PC-3 (cell line): ENCODE results near the gene CCDC142.

ENCODE experiments used
- EZH2 ChIP-seq: fragments of 300-600 bp; sonication (generic); IDR thresholded peaks from one replicate; pipeline ENCODE4 v1.6.1; 2017; ENCODE audit warnings: antibody characterized with exemption, mild to moderate bottlenecking, low read length; ENCODE audit not compliant: unreplicated experiment
- TF ChIP-seq, protein P1 (sequence below): fragments of 300-600 bp; sonication (generic); conservative IDR thresholded peaks from 2 replicates; pipeline ENCODE4 v1.5.1; 2017; ENCODE audit warnings: antibody characterized with exemption, low read depth, mild to moderate bottlenecking, low read length

DNA sequence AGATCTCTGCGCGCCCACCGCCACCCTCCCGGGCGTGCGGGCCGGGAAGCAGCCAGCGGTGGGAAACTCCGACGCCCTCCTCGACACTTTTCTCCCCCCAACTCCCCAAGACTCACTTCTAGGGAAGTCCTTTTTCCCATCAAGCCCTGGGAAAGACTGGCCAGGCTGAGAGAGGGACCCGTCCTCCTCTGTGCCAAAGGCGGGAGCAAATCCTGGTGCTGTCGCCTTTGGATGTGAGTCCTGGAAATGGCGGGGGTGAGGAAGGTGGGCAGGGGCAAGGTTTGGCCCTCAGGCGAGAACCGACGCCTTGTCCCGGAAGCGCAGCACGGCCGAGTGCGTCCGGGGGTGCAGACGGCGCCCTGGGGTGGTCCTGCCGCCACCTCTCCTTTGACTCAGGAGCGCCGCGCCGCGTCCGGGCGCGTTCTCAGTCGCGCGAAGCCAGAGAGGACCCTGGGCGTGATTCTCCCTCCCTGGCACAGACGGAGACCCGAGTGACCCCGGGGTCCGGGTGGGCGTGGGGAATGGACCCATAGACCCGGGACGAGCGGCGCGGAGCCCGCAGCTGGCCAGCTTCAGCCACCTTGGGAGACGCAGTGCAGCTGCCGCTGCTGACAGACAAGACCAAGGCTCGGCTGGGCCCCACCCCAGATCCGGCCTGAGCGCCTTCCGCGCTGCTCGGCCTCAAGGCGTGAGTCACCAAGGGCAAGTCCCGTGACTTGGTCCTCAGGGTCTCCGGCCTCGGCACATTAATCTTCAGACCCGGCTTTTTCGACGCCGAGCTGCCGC lies 20.1 kb upstream of the CCDC142 start:
- TF ChIP-seq, protein P1, sequence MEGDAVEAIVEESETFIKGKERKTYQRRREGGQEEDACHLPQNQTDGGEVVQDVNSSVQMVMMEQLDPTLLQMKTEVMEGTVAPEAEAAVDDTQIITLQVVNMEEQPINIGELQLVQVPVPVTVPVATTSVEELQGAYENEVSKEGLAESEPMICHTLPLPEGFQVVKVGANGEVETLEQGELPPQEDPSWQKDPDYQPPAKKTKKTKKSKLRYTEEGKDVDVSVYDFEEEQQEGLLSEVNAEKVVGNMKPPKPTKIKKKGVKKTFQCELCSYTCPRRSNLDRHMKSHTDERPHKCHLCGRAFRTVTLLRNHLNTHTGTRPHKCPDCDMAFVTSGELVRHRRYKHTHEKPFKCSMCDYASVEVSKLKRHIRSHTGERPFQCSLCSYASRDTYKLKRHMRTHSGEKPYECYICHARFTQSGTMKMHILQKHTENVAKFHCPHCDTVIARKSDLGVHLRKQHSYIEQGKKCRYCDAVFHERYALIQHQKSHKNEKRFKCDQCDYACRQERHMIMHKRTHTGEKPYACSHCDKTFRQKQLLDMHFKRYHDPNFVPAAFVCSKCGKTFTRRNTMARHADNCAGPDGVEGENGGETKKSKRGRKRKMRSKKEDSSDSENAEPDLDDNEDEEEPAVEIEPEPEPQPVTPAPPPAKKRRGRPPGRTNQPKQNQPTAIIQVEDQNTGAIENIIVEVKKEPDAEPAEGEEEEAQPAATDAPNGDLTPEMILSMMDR = no peak
- TF ChIP-seq EZH2 = no peak
